ENCODE measurements around the gene RPS17.

The RPS17 gene

GRCh38 chr15:82540055-82540983 lies at the start of gene RPS17:
RPS17 (minus strand) TSS chr15:82540457; CDS start chr15:82540428, 29 bp downstream.
- peak; percentile 95 for DNase-seq

- DNase-seq = no peak
Measured at GRCh38 chr15:82587805-82588204, 47.5 kb upstream of the RPS17 start.

- DNase-seq = peak; percentile 81
Measured at GRCh38 chr15:82585072-82585471, 44.8 kb upstream of the RPS17 start.

- no peak for DNase-seq
Measured at GRCh38 chr15:82580713-82581112, 40.5 kb upstream of the RPS17 start.

GRCh38 chr15:82575335-82575734 lies 35.1 kb upstream of the RPS17 start:
- DNase-seq = no peak

GRCh38 chr15:82572986-82573385 lies 32.7 kb upstream of the RPS17 start:
- no peak for DNase-seq

GRCh38 chr15:82572311-82572710 lies 32.1 kb upstream of the RPS17 start:
- DNase-seq = peak; percentile 25

- DNase-seq = peak; percentile 82
Measured at GRCh38 chr15:82571722-82572222, 31.5 kb upstream of the RPS17 start.

GRCh38 chr15:82570721-82571508 lies 30.7 kb upstream of the RPS17 start:
- DNase-seq = peak; percentile 78

GRCh38 chr15:82569834-82570233 lies 29.6 kb upstream of the RPS17 start:
- no peak for DNase-seq

GRCh38 chr15:82568986-82569385 lies 28.7 kb upstream of the RPS17 start:
- no peak for DNase-seq

- no peak for DNase-seq
Measured at GRCh38 chr15:82567661-82568060, 27.4 kb upstream of the RPS17 start.

GRCh38 chr15:82566690-82567089 lies 26.4 kb upstream of the RPS17 start:
- DNase-seq = peak; percentile 74

GRCh38 chr15:82558502-82558901 lies 18.2 kb upstream of the RPS17 start:
- DNase-seq = no peak

GRCh38 chr15:82556315-82557035 lies 16.2 kb upstream of the RPS17 start:
- no peak for DNase-seq

- peak; percentile 23 for DNase-seq
Measured at GRCh38 chr15:82554849-82555248, 14.6 kb upstream of the RPS17 start.

GRCh38 chr15:82554351-82554750 lies 14.1 kb upstream of the RPS17 start:
- no peak for DNase-seq

- DNase-seq = no peak
Measured at GRCh38 chr15:82553846-82554245, 13.6 kb upstream of the RPS17 start.

GRCh38 chr15:82552861-82553260 lies 12.6 kb upstream of the RPS17 start:
- DNase-seq = no peak

- DNase-seq = peak; percentile 19
Measured at GRCh38 chr15:82551646-82552247, 11.5 kb upstream of the RPS17 start.

- no peak for DNase-seq
Measured at GRCh38 chr15:82549199-82549665, 9.0 kb upstream of the RPS17 start.

GRCh38 chr15:82548700-82549099 lies 8.4 kb upstream of the RPS17 start:
- DNase-seq = no peak
